DMS153 treated with DMSO at 0.1 percent for 48 hours (cell line): ENCODE results near the gene CSPG4.
A peak's percentile ranks its signal among the peaks of the same experiment; 100 is the strongest.
"Not testable (repeated sequence)": the region's sequence is repeated elsewhere in the genome, so short reads cannot be mapped to it uniquely, and the experiment has no call there.

Experiments used
- DNase-seq: peaks from one replicate; lab custom pipeline; 2025; ENCODE audit not compliant: unreplicated experiment; lab: John Stamatoyannopoulos, UW

Gene CSPG4

GRCh38 chr15:75725719-75726607 is 13.3 kb upstream of the CSPG4 start:
- DNase-seq = no peak

GRCh38 chr15:75725006-75725718 is 12.5 kb upstream of the CSPG4 start:
- no peak for DNase-seq

GRCh38 chr15:75723847-75724660 is 11.4 kb upstream of the CSPG4 start:
- DNase-seq = no peak

GRCh38 chr15:75723171-75723846 is 10.7 kb upstream of the CSPG4 start:
- DNase-seq = no peak

DNA sequence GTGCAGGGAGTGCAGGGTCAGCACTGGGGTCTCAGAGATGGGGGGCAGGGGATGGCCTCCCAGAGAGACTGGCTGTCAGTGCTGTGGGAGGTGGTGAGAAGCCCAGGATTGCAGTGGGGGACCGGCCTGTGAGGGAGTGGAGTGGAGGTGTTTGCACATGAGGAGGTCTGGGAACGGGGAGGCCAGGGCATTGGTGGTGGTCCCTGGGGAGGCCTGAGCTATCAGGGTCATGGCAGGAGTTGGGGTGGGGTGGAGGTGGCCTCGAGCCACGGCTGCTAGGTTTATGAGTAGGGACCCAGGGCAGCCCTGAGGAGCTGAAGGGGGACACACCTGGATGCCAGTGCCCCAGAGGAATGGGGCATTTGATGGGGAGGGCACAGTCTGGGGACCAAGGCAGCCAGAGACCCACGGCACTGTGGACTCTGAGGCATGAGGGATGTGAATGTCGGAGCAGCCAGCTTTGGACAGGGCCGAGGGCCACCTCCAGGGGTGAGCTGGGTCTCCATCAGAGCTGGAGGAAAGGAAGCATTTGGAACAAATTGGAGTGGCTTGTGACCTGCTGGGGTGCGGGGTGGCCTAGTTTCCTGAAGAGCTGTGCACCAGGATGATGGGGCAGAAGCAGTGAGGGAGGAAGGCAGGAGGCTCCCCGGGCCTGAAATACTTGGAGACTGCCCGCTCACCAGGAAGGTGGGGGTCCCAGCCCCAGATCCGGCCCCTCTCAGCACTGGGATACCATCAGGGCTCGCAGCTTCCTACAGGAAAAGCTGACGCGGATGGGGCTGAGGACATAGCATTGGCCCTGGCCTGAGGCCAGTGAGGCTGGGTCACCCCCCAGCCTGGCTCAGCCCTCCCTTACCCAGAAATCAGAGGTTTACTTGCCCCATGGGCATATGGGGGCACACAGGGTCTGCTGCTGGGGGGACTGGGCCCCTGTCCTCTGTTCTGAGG is 9.5 kb upstream of the CSPG4 start:
- DNase-seq = no peak

- no peak for DNase-seq
Observed at GRCh38 chr15:75721480-75721922, 8.9 kb upstream of the CSPG4 start.

GRCh38 chr15:75720787-75721479 is 8.3 kb upstream of the CSPG4 start:
- peak; percentile 4 for DNase-seq

DNA sequence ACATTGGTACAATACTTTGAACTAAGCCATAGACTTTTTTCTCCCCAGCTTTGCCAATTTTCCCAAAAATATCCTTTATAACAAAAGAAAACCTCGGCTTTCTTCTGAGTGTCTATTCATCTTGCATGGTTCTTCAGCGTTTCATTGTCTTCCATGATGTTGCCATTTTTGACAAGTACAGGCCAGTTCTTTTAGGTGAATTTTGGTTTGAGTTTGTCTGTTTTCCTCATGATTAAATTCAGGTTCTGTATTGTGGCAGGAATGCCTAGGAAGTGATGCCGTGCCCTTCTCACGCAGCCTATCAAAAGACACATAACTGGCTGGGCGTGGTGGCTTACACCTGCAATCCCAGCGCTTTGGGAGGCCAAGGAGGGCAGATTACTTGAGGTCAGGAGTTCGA is 7.6 kb upstream of the CSPG4 start:
- DNase-seq = no peak

GRCh38 chr15:75718328-75718727 is 5.7 kb upstream of the CSPG4 start:
- no peak for DNase-seq

- DNase-seq = not testable (repeated sequence)
Observed at GRCh38 chr15:75717001-75717400, 4.4 kb upstream of the CSPG4 start.

DNA sequence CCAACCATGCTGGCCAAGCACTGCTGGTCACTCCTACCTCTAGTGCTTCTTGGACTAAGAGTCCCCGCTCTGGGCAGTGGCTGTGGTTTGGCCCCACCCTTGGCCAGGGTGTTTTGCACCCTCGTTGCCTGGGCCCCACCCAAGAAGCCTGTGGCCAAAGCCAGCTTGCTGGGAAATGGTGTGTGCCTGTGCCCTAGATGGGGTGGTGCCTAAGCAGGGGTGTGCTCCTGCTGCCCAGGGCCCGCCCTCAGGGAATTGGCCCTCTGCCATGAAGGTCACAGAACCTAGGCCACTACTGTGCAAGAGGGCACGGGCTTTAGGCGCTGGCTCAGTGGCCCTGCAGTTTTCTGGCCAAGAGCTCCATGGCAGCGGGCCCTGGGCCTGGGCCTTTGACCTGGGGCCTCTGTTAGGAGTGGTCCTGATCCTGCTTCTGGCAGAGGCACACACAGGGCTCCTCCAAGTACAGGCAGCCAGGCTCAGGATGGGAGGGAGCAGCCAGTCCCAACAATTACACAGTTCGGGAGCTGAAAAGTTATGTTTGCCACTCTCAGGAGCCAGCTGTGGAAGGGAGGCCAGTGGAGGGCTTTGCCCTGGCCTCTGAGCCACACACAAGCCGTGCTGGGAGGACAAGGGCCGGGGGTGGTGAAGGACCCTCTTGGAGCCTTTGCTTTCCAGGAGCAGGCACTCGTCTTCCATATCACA is 3.8 kb upstream of the CSPG4 start:
- not testable (repeated sequence) for DNase-seq

DNA sequence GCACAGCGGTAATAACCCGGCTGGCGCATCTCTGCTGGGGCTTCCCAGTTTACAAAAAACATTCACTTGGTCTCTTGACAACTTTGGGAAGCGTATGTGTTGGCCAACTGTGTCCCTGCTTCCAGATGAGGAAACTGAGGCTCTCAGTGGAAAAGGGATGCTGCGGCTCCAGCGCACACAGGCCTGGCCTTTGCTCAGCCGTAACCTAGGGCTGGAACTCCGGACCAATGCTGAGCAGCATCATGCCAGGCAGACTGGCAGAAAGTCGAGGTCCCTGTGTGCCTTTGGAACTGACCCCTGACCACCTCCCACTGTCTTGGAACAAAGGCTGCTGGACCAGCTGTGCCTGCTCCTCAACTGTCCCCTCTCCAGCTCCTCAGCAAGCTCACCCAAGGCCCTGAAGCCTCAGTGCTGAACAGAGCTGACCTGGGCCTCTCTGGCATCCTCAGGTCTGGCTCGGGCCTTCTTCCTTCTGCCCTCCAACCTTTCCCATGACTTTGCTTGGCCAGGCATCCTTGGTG is 2.7 kb upstream of the CSPG4 start:
- not testable (repeated sequence) for DNase-seq

DNA sequence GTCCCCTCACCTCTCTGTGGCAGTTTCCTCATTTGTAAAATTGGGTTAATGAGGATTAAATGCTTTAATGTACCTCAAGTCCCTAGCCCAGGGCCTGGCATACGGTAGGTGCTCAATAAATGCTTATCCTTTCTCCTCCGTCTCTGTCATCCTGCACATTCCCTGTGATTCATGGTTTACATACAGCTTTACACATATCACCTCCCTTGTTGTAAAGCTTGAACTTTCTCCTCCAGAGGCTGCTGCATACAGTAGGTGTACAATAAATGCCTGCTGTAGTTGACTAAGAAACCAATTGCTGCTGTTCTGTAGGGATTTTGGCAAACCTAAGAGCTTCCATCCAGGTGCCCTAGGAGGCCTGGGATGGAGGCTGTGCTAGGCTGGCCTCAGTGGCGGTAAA is 1.5 kb upstream of the CSPG4 start:
- no peak for DNase-seq

- no peak for DNase-seq
Observed at GRCh38 chr15:75713338-75713895, 769 bp upstream of the CSPG4 start.

DNA sequence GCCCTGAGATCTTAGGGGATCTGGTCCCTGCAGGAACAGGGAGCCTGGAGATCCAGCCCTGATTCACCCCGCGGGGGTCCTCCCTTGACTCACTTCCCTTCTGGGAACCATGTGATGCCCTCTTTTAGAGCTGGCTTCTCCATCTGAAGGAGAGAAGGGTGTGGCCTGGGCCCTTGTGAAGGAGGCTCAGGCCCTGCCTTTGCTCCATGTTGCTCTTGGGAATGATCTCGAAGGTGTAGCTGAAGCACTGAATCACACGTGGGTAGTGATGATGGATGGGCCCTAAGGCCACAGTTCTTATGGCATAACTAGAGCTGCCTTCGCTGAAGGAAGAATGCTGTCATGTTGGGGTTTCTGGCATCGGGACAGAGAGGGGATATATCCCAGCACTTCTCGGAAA is 1.2 kb downstream of the CSPG4 start:
- not testable (repeated sequence) for DNase-seq

GRCh38 chr15:75710874-75711273 is 1.8 kb downstream of the CSPG4 start:
- DNase-seq = not testable (repeated sequence)

DNA sequence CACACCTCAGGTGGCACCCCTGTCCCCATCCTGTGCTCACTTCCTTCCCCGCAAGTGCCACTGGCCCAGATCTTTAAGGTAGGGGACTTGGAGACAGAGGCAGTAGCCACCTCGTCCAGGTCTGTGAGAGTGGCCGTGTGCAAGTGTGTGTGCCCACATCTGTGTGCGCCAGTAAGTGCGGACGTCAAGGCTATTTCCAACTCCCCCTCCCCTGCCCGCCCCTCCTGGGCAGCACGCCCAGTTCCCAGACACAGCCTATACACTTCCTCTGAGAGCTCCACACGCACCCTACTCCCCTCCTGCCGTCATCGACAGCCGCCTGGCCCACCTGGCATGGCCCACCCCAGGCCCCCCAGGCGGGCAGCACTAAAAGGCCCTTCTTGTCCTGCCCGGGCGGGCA is 3.2 kb downstream of the CSPG4 start:
- not testable (repeated sequence) for DNase-seq

DNA sequence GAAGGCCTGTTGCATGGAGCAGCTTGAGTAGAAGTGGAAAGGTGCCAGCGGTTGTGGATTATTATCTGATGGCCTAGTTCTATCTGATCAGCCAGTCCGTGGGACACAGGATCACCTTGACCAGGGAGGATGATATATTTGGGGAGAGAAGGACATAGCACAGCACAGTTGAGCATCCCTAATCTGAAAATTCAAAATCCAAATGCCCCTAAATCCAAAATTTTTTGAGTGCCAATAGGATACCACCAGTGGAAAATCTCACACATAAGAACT is 6.0 kb downstream of the CSPG4 start:
- DNase-seq = no peak
